ENCODE results near the gene CMAS.
"Not testable (repeated sequence)": the region's sequence is repeated elsewhere in the genome, so short reads cannot be mapped to it uniquely, and the experiment has no call there.

CMAS gene

GRCh38 chr12:22046090-22046967 lies at the start of gene CMAS:
TSS of gene CMAS (plus strand) at chr12:22046218. CDS start at chr12:22046304, 86 bp downstream.
- peak; percentile 70 to 83 for DNase-seq

DNA sequence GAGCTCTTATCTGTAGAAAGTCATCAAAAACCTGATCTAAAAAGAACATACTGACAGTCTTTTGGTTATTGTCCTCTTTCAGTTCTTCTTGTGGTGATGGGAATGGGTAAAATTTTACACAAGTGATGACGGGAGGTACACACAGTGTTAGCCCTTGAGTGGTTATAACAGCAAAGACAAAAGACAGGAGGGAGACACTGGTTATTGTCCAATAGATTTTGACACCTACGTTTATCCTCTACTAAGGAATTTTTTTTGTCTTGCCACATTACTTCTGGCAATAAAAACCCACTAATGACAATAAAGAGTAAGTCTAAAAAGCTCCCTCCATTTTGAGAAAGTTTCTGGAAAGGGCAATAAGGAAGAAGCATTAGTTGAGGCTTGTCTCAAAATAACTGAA lies 47.7 kb upstream of the CMAS start:
- no peak for DNase-seq

GRCh38 chr12:21998782-21999181 lies 47.2 kb upstream of the CMAS start:
- DNase-seq, result no peak

- no peak for DNase-seq
Observed at GRCh38 chr12:22002430-22002829, 43.6 kb upstream of the CMAS start.

GRCh38 chr12:22007794-22008193 lies 38.2 kb upstream of the CMAS start:
- DNase-seq, result not testable (repeated sequence)

DNA sequence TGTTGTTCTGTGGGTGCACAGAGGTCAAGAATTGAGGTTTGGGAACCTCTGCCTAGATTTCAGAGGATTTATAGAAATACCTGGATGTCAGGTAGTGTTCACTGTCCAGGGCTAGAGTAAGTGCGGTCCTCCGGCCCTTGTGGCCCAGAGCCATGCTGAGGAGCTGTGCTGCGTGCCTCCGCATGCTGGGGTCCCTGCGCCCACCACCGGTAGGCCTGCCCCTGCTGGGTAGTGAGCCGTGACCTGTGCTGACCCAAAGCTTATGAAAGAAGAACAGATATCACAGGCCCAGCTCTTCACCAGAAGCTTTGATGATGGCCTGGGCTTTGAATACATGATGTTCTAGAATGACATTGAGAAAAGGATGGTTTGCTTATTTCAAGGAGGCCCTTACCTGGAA lies 37.8 kb upstream of the CMAS start:
- DNase-seq, result no peak

DNA sequence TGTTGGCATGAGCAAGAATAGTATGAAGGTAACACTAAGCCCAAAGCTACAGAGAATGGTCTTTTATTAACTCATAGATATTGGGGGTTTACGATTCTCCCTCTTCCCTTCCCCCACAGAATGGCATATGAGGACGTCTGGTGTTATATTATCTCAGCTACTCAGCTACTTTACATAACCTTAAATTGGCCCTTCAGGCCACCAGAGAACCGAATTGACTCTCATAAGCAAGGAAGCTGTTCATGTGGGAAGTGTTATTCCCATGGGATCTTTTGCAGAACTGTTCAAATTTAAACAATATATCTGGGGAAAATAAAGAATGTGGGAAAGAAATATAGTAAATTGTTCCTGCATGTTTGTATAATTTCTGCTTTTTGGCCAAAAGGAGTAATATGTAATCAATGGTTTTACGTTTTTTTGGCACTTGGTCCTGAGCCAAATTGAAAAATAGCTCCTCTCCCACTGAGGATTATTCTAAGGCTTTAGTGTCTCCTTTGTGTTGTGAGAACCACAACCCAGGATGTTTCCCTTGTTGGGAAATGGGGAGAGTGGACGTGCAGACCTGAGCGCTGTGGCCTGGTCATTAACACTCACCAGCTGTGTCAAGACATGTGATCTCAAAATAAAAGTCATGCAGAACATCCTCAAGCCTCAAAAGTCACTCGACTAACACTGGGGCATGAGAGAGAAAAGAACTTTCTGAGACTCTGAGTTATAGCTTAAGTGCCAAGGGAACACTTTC lies 31.8 kb upstream of the CMAS start:
- no peak for DNase-seq

DNA sequence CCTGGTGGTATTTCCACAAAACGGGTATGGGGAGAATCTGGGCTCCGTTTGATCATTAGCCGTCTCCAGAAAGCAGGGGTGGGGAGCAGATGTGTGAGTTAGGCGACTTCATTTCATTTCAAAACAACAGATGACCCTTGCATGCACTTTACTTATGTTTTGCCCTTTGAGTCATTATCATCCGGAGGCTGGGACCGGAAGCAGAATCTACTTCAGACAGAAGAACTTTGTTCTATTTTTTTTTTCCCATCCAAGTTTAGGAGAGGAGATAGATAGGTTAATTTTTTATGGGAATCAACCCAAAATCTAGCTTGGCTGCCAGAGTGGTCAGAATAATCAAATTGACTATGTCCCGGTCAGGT lies 31.3 kb upstream of the CMAS start:
- no peak for DNase-seq

DNA sequence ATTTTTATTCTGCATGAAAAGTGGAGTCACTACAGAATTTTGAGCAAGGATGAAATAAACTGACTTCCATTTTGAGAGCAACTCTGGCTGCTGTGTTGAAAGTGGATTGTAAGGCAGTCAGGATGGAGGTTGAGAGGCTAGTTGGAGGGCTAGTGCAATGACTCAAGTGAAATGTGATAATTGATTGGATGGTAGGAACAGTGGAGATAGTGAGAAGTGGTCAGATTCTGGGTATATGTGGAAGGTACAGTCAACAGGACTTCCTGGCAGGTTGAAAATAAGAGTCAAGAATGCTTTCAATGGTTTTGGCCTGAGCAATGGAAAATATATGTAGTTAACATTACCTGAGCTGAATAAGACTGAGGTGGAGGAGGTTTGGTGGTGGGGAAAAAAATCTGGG lies 29.0 kb upstream of the CMAS start:
- no peak for DNase-seq

GRCh38 chr12:22018860-22019259 lies 27.2 kb upstream of the CMAS start:
- DNase-seq, result peak in 1 of 2 donors; percentile 21

DNA sequence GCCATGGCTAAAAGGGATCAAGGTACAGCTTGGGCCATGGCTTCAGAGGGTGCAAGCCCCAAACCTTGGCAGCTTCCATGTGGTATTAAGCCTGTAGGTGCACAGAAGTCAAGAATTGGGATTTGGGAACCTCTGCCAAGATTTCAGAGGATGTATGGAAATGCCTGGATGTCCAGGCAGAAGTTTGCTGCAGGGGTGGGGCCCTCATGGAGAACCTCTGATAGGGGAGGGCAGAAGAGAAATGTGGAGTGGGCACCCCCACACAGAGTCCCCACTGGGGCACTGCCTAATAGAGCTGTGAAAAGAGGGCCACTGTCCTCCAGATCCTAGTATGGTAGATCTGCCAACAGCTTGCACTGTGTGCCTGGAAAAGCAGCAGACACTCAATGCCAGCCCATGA lies 22.5 kb upstream of the CMAS start:
- DNase-seq, result not testable (repeated sequence)

DNA sequence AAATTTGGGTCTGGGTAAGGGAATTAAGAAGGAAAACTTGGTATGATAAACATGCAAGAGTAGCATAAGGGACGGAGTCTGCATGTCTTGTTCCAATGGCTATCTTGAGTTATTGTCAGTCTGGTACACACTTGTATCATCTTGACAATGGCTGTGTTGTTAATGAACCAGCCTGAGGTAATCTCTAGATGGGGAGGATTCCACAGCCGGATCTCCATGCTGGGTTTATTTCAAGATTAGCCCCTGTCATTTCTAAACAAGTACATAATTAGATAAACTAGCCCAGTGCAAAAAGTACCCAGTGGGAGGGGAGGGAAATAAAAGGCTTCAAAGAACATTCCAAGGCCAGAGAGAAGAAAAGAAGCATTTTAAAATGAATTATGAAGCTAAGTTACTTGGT lies 16.5 kb upstream of the CMAS start:
- DNase-seq, result no peak

- DNase-seq, result no peak
Observed at GRCh38 chr12:22029991-22030390, 16.0 kb upstream of the CMAS start.

DNA sequence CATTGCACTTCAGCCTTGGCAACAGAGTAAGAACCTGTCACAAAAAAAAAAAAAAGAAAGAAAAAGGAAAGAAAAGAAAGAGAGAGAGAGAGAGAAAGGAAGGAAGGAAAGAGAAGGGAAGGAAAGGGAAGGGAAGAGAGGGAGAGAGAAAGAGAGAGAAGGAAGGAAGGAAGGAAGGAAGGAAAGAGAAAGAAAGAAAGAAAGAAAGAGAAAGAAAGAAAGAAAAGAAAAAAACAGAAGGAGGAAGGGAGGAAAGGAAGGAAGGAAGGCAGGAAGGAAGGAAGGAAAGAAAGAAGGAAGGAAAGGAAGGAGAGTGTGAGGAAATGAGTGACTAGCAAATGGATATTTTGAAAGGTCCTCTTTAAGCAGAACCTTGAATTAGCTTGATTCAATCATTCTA lies 13.3 kb upstream of the CMAS start:
- no peak for DNase-seq

GRCh38 chr12:22034709-22035506 lies 11.1 kb upstream of the CMAS start:
- no peak for DNase-seq

DNA sequence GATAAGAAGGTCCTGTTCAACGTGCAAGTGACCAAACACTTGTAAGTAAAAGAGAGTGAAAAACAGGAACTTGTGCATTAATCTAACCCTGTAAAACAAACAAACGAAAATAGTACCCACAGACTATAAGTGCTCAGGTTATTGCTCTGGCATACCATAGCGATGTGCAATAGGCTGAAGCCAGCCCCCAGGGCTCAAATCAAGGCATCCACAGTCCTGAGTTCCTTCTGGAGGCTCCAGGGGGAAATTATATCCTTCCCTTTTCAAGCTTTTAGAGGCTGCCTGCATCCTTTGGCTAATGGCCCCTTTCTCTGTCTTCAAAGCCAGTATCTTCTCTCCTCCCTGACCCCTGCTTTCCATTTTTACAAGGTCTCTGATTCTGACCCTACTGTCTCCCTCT lies 8.1 kb upstream of the CMAS start:
- no peak for DNase-seq

DNA sequence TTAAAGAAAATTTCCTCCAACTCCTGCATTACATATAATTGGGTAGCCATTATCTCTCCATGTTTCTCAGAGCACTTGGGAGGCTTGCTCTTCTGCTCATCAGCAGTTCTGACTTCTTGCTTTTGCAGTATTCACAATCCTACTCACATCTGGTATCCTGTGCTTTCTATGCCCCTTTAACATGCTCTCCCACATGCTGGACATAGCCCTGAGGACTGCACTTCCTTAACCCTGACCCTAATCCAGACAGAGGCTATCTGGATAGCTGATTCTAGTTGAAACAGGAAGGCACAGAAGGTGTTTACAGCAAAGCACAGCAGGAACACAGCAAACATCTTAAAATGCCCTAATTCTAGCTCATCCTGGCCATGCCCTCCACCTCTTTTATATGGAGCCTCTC lies 7.3 kb upstream of the CMAS start:
- no peak for DNase-seq

- DNase-seq, result no peak
Observed at GRCh38 chr12:22039361-22039760, 6.7 kb upstream of the CMAS start.

DNA sequence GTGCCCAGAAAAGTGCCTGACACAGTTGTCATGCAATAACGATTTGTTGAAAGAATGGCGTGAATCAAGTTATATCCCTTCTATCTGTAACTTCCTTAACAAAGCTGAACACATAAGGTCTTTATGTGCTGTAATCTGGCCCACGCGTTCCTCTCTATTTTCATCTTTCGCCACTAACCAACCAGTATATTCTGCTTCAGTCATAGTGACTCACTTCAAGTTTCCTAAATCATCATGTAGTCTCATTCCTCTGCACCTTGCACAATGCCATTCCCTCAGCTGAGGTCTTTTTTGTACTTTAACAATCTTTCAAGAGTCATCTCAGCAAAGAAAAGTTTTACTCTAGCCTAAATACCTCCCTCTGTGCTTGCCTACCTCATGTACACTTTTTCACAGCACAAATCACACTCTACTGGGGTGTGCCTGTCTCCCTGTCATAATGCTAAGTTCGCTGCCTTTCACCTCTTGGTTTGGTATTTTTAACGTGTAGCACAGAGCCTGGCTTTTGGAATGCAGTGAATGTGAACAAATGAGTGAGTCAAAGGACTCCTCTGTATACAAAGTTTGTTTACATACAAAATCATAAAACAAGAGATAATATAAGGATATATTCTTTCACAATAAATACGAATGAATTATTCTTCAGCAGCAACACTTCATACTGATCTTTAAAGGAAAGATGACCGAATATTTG lies 2.9 kb upstream of the CMAS start:
- DNase-seq, result no peak

GRCh38 chr12:22043943-22044342 lies 2.1 kb upstream of the CMAS start:
- no peak for DNase-seq

DNA sequence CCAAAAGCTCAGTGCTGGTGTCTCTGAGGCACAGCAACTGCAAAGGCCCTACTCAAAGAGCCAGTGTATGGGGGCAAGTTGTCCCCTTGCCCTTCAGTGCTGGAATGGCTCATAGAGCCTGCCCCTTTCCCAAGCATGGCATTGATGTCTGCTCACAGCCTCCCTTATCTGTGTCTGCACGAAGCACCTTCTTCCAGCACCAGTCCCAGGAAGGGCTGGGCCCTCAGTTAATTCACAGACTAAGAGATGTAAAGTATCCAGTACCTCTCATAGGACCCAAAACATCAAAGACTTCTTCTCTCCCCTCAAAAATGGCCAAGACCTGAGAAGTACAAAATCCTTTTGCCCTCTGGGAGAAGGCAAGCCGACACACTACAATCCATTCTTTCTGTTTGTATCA lies 1.6 kb upstream of the CMAS start:
- no peak for DNase-seq

GRCh38 chr12:22046968-22047390 lies 961 bp downstream of the CMAS start:
- no peak for DNase-seq

DNA sequence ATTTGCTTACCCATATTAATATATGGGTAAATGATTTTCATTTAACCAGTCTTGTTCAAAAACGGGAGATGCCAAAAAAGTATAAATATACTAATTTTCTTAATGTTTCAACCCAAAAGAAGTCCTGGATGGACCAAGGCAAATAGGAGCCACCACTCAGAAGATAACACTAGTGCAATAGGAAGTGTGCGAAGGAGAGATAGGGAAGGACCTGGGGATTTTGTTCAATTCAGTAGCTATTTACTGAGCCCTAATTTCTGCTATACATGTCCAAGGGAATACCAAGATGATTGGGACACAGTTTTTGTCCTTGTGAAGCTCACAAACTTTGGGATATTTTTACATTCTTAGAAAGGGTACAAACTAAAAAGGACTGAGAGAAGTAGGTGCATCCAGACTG lies 1.5 kb downstream of the CMAS start:
- DNase-seq, result no peak
